ENCODE results near the gene SCYL1. TPM values are rescaled to one million over a fixed set of nuclear protein-coding genes. Genes with fewer than 3 reads are reported as not detected.

Gene SCYL1
- total and polyA plus RNA-seq, 2 of the 4 experiments (the other 2 are of a cell fraction): 96.4 to 150 TPM

DNA sequence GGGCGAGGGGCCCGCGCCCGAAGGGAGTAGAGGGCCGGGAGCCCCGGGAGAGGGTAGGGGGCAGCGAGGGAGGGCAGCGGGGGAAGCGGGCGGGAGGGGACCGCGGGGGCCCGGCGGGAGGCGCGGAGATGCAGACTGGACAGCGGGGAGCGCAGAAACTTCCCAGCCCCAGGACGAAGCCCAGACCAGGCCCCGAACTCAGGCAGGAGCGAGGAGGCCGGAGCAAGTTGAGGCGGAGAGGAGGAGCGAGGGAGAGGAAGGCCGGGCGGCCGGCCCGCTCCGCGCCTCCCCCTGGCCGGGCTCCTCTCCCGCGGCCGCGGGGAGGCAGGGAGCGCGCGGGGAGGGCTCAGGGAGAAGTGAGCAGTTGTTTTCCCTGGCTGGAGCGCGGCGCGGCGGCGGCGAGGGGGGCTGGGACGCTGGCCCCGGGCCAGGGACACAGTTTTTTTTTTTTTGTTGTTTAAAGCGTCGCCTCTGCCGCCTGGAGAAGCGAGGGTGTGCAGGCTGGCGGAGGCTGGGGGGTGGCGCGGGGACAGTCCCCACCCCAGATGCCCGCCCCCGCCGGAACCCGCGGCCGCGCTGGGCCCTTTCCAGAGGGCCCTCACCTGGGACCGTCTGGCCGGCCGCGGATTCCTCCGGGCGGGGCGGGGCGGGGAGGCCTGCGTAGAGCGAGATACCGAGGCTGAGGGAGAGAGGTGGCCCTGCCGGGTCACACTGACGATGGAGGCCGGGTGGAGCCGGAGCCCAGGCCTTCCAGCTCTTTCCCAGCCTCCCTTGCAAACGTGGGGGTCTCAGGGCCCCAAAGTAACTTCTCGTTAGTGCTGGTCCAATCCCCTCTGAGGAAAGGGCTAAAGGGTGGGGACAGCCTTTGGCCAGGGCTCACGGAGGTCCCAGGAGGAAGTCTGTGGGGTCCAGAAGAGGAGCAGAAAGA, 33.4 kb downstream of the SCYL1 start, which contains the start of gene LTBP3 (continued):
- TF ChIP-seq, protein P1, sequence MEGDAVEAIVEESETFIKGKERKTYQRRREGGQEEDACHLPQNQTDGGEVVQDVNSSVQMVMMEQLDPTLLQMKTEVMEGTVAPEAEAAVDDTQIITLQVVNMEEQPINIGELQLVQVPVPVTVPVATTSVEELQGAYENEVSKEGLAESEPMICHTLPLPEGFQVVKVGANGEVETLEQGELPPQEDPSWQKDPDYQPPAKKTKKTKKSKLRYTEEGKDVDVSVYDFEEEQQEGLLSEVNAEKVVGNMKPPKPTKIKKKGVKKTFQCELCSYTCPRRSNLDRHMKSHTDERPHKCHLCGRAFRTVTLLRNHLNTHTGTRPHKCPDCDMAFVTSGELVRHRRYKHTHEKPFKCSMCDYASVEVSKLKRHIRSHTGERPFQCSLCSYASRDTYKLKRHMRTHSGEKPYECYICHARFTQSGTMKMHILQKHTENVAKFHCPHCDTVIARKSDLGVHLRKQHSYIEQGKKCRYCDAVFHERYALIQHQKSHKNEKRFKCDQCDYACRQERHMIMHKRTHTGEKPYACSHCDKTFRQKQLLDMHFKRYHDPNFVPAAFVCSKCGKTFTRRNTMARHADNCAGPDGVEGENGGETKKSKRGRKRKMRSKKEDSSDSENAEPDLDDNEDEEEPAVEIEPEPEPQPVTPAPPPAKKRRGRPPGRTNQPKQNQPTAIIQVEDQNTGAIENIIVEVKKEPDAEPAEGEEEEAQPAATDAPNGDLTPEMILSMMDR (conservative IDR thresholded peaks at IDR 0.05; ENCODE audit: low read depth, low read length): 0 out of 2 replicates have a peak, but pooled peaks have one; percentile 11
- TF ChIP-seq MAFK (IDR thresholded peaks at IDR 0.05; ENCODE audit: low read depth, low read length) (no peak), CEBPB (IDR thresholded peaks at IDR 0.05; ENCODE audit: low read depth, low read length) (no peak), FOS (IDR thresholded peaks at IDR 0.05; ENCODE audit: low read depth, low read length) (no peak)

Measured in IMR-90 (cell line).